A549 treated with AZD2906 at 1 μM for 4 hours (cell line): ENCODE measurements around the gene C9orf57. TPM values are rescaled to one million over a fixed set of nuclear protein-coding genes. Genes with fewer than 3 reads are reported as not detected.

Source experiments
- total RNA-seq: library from RNA; stranded (reverse); fragments of 200-300 nt; extraction: Qiagen RNA extraction; gene quantifications from 5 replicates; pipeline ENCODE4 v1.2.3, GENCODE V29; 2022

Gene C9orf57, protein sequence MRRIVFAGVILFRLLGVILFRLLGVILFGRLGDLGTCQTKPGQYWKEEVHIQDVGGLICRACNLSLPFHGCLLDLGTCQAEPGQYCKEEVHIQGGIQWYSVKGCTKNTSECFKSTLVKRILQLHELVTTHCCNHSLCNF
- total RNA-seq: not detected in 5 replicates

GRCh38 chr9:72060513-72060912 is at the start of gene C9orf57:
Gene C9orf57, minus strand, starts transcription at chr9:72060613. Its CDS starts 1,282 bp downstream, at chr9:72059331.

Other genes with a start within 250 kb of the C9orf57 start
- 15.4 to 16.5 TPM (median 15.9 TPM) in 5 replicates for gene ABHD17B, start 149.4 kb downstream of the C9orf57 start, total RNA-seq
- 13.3 to 15.2 TPM (median 13.8 TPM) in 5 replicates for gene C9orf85, start 149.0 kb downstream of the C9orf57 start, total RNA-seq
- gene GDA, start 88.8 kb upstream of the C9orf57 start, total RNA-seq: 0.84 to 1.1 TPM (median 0.96 TPM) in 5 replicates